A673 (cell line): Measurements from ENCODE around the gene EPB41L3.

ENCODE experiments used
- CTCF ChIP-seq: fragments of 300-800, 200-600 bp; sonication (generic); conservative IDR thresholded peaks from 2 replicates; pipeline ENCODE4 v1.5.1; 2017; ENCODE audit warnings: low read depth, mild to moderate bottlenecking, antibody characterized with exemption, low read length, moderate library complexity, mixed read lengths
- EZH2 ChIP-seq: fragments of 200-600 bp; sonication (generic); IDR thresholded peaks from 2 replicates; pipeline ENCODE4 v1.6.1; 2017; ENCODE audit warnings: borderline replicate concordance, low read depth, mild to moderate bottlenecking, mixed read lengths, antibody characterized with exemption, low read length; ENCODE audit not compliant: poor library complexity, severe bottlenecking

DNA sequence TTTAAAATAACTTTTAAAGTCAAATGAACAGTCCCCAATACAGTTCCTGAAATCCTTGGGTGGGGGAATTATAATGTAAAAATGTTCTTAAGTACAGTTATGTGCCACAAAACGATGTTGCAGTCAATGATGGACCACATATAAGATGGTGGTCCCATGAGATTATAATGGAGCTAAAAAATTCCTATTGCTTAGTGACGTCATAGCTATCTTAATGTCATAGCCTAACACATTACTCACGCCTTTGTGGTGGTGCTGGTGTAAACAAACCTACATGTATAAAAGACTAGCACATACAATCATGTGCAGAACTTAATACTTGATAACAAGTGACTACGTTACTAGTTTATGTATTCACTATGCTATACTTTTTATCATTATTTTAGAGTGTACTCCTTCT is 109.4 kb downstream of the EPB41L3 start:
- no peak for TF ChIP-seq CTCF
- no peak for TF ChIP-seq EZH2
